Spleen (tissue), 11 donors: ENCODE results near the gene TLX1. TPM values are rescaled to one million over a fixed set of nuclear protein-coding genes. Genes with fewer than 3 reads are reported as not detected.

Source experiments
- DNase-seq: peaks from one replicate; pipeline ENCODE4 v3.0.0-alpha.2; 2020
- H3K27ac ChIP-seq, 8 donors: fragments of 200-600 bp; sonication (generic) in 7 of 8; 1 replicate in 4 of 8; 2 replicates in 4 of 8; pipeline versions ENCODE4 v1.5.0 to v1.8.0; 2016 to 2021; ENCODE audit warnings: inconsistent platforms in 4 of 8, mild to moderate bottlenecking in 4 of 8, moderate library complexity in 1 of 8
- H3K27me3 ChIP-seq, 7 donors: fragments of 200-600 bp; sonication (generic) in 6 of 7; replicated peaks in 1 of 7; 1 replicate in 4 of 7; 2 replicates in 3 of 7; pipeline versions ENCODE4 v1.5.0 to v1.8.0; 2016 to 2021; ENCODE audit warnings: inconsistent platforms in 3 of 7, mild to moderate bottlenecking in 1 of 7
- H3K36me3 ChIP-seq, 6 donors: fragments of 200-600 bp; sonication (generic) in 5 of 6; 1 replicate in 4 of 6; 2 replicates in 2 of 6; pipeline versions ENCODE4 v1.5.0 to v1.8.0; 2016 to 2021; ENCODE audit warnings: inconsistent platforms in 2 of 6
- H3K4me1 ChIP-seq, 6 donors: fragments of 200-600 bp; sonication (generic) in 5 of 6; 1 replicate in 3 of 6; 2 replicates in 3 of 6; pipeline versions ENCODE4 v1.5.0 to v1.8.0; 2016 to 2021; ENCODE audit warnings: inconsistent platforms in 3 of 6
- H3K4me3 ChIP-seq, 8 donors: fragments of 200-600 bp; sonication (generic) in 7 of 8; 1 replicate in 4 of 8; 2 replicates in 4 of 8; pipeline versions ENCODE4 v1.5.0 to v1.8.0; 2016 to 2021; ENCODE audit warnings: inconsistent platforms in 4 of 8, mild to moderate bottlenecking in 4 of 8, moderate library complexity in 2 of 8
- H3K9me3 ChIP-seq, 8 donors: fragments of 200-600 bp; sonication (generic) in 7 of 8; 1 replicate in 4 of 8; 2 replicates in 4 of 8; pipeline versions ENCODE4 v1.5.0 to v1.8.0; 2016 to 2021; ENCODE audit warnings: inconsistent platforms in 4 of 8
- CTCF ChIP-seq, 11 experiments: fragments of 200-600 bp in 7 of 11; fragments of 450-650 bp in 4 of 11; sonication (generic) in 4 of 11; IDR thresholded peaks in 8 of 11; conservative IDR thresholded peaks in 3 of 11; 1 replicate in 7 of 11; 2 replicates in 4 of 11; pipeline versions ENCODE4 v1.4.0 to v1.8.0; 2016 to 2021; ENCODE audit warnings: antibody characterized with exemption in 11 of 11, inconsistent platforms in 4 of 11, mild to moderate bottlenecking in 1 of 11
- POLR2A ChIP-seq, 3 donors: fragments of 450-650 bp; IDR thresholded peaks; one replicate each; pipeline ENCODE4 v1.5.1; 2017; ENCODE audit warnings: antibody characterized with exemption in 3 of 3, mild to moderate bottlenecking in 1 of 3
- POLR2AphosphoS5 ChIP-seq, 3 donors: sonication (generic); formaldehyde crosslinking; IDR thresholded peaks; one replicate each; pipeline ENCODE4 v1.5.1; 2017; ENCODE audit warnings: antibody characterized with exemption in 3 of 3
- WGBS, 5 donors: extraction: QIAGEN DNeasy Blood & Tissue Kit in 3 of 5; methylation state at CpG; one replicate each; pipeline versions ENCODE4 v1.1.5 to v1.1.7; 2013 to 2018; 5-methylcytosine and 5-hydroxymethylcytosine counted together
- intact Hi-C: fragments of 100-400 bp; cut with DNase I; formaldehyde crosslinking; loops from one replicate; pipeline ENCODE4 v1.15.0; 2023; ENCODE audit warnings: low total_unique reads
- polyA plus RNA-seq, 3 donors: library from polyadenylated mRNA; stranded (reverse); fragments of 200-250 nt; gene quantifications; one replicate each; pipeline ENCODE4 v1.2.1, GENCODE V29; 2013
- total RNA-seq, 7 donors: library from RNA; depleted of rRNA in 3 of 7; stranded (reverse); fragments of >200 nt in 3 of 7; fragmentation: NEBNext Ultra II Directional in 4 of 7; extraction: Animal tissue kit (Norgen Biotek cat#: 25700) in 4 of 7; gene quantifications; one replicate each; pipeline versions ENCODE4 v1.1.0 to v1.2.1, GENCODE V29; 2016 to 2021
- donor health status: healthy with polysubstance abuse.
- donor health status: DM: no; HTN: no; CAD: no; lungs with moderate emphysema.
- donor health status: DM: no; HTN: no; CAD: no.
- donor health status: Bipolar disorder and iron deficiency.
- donor health status: healthy.
- donor health status: DM: no; HTN: no; CAD: no.
- donor health status: DM: yes; HTN: yes; CAD: no.

TLX1 gene
- total and polyA plus RNA-seq, 10 donors = 5.7 to 91.5 (median 32.5) TPM

GRCh38 chr10:101142533-101143344 is 11.6 kb downstream of the TLX1 start:
- Histone ChIP-seq H3K4me3 (peak overlapping the region in 4 of 8 donors; percentile 0 to 67 (median 21)), H3K27me3 (peaks cover 5 to 100% (median 88%) of the 10 kb centered on the region in 7 donors), H3K4me1 (peaks cover 0 to 66% (median 33%) of the 10 kb centered on the region in 6 donors), H3K36me3 (peaks cover 0 to 4% (median 0%) of the 10 kb centered on the region in 6 donors), H3K9me3 (no peaks in the 10 kb centered on the region), H3K27ac (peak overlapping the region in 7 of 8 donors; percentile 20 to 87 (median 58))
- TF ChIP-seq CTCF (IDR thresholded peaks at IDR 0.05 in 8 of 11, conservative IDR thresholded peaks at IDR 0.05 in 3 of 11) = peak in 3 of 11 experiments; percentile 1 to 51 (median 31)
- no peak for TF ChIP-seq POLR2A (IDR thresholded peaks at IDR 0.05)
- TF ChIP-seq POLR2AphosphoS5 (IDR thresholded peaks at IDR 0.05) = peak; percentile 67 to 85 (median 80)
- 17 to 28% (median 25%) methylated on average over 26 to 28 of the region's 28 CpGs for WGBS, 5 donors
- intact Hi-C loops = loop anchor here (2.0 kb wide), 1 partner anchor 46 kb away; no protein-coding TSS in a partner anchor
- DNase-seq = no peak

GRCh38 chr10:101143345-101143630 is 12.2 kb downstream of the TLX1 start:
- peaks cover 0 to 4% (median 0%) of the 10 kb centered on the region in 6 donors for H3K36me3 ChIP-seq
- TF ChIP-seq POLR2A (IDR thresholded peaks at IDR 0.05) (no peak), CTCF (IDR thresholded peaks at IDR 0.05 in 8 of 11, conservative IDR thresholded peaks at IDR 0.05 in 3 of 11) (no peak), POLR2AphosphoS5 (IDR thresholded peaks at IDR 0.05) (no peak)
- no peak for DNase-seq
- intact Hi-C loops = loop anchor here (2.0 kb wide), 1 partner anchor 46 kb away; no protein-coding TSS in a partner anchor
- H3K27me3 ChIP-seq = peaks cover 5 to 100% (median 86%) of the 10 kb centered on the region in 7 donors
- H3K27ac ChIP-seq = peak overlapping the region in 4 of 8 donors; percentile 43 to 87 (median 66)
- peaks cover 0 to 62% (median 33%) of the 10 kb centered on the region in 6 donors for H3K4me1 ChIP-seq
- WGBS, 5 donors = 23 to 53% (median 31%) methylated on average over 1 of the region's 1 CpG
- H3K9me3 ChIP-seq = no peaks in the 10 kb centered on the region
- no peak overlapping the region for H3K4me3 ChIP-seq

GRCh38 chr10:101144053-101144452 is 13.0 kb downstream of the TLX1 start:
- DNase-seq = no peak
- TF ChIP-seq CTCF (IDR thresholded peaks at IDR 0.05 in 8 of 11, conservative IDR thresholded peaks at IDR 0.05 in 3 of 11) = no peak
- TF ChIP-seq POLR2AphosphoS5 (IDR thresholded peaks at IDR 0.05) = no peak
- no peak for TF ChIP-seq POLR2A (IDR thresholded peaks at IDR 0.05)
- Histone ChIP-seq H3K27me3 (peaks cover 5 to 100% (median 79%) of the 10 kb centered on the region in 7 donors), H3K4me3 (no peak overlapping the region), H3K9me3 (peaks cover 0 to 3% (median under 1%) of the 10 kb centered on the region in 8 donors), H3K27ac (peak overlapping the region in 3 of 8 donors; percentile 43 to 87 (median 83)), H3K36me3 (peaks cover 0 to 4% (median 0%) of the 10 kb centered on the region in 6 donors), H3K4me1 (peaks cover 0 to 59% (median 33%) of the 10 kb centered on the region in 6 donors)
- intact Hi-C loops = no loop called here

GRCh38 chr10:101145145-101145544 is 14.0 kb downstream of the TLX1 start:
- TF ChIP-seq POLR2AphosphoS5 (IDR thresholded peaks at IDR 0.05) (no peak), POLR2A (IDR thresholded peaks at IDR 0.05) (no peak), CTCF (IDR thresholded peaks at IDR 0.05 in 8 of 11, conservative IDR thresholded peaks at IDR 0.05 in 3 of 11) (no peak)
- no peak overlapping the region for H3K4me3 ChIP-seq
- intact Hi-C loops = no loop called here
- H3K9me3 ChIP-seq = peaks cover 0 to 10% (median 4%) of the 10 kb centered on the region in 8 donors
- no peak overlapping the region for H3K27ac ChIP-seq
- DNase-seq = no peak
- H3K4me1 ChIP-seq = peaks cover 0 to 48% (median 23%) of the 10 kb centered on the region in 6 donors
- 55 to 65% (median 63%) methylated on average over 7 of the region's 7 CpGs for WGBS, 5 donors
- peaks cover 5 to 100% (median 68%) of the 10 kb centered on the region in 7 donors for H3K27me3 ChIP-seq
- peaks cover 0 to 4% (median 0%) of the 10 kb centered on the region in 6 donors for H3K36me3 ChIP-seq
